AG09319 (cell line): ENCODE results near the gene DPCD.
"Not testable (repeated sequence)": the region's sequence is repeated elsewhere in the genome, so short reads cannot be mapped to it uniquely, and the experiment has no call there.

Experiments
- DNase-seq: peaks from one replicate; pipeline ENCODE4 v3.0.0-alpha.2; 2010; ENCODE audit warnings: low read depth; ENCODE audit errors: extremely low read depth
- TF ChIP-seq, protein P1 (sequence below): IDR thresholded peaks from 2 replicates; pipeline ENCODE4 v1.5.1; 2011; ENCODE audit warnings: low read depth, mild to moderate bottlenecking, inconsistent platforms, low read length, moderate library complexity

DPCD gene

GRCh38 chr10:101578192-101578591 is 9.9 kb upstream of the DPCD start:
- DNase-seq, result no peak
- TF ChIP-seq, protein P1, sequence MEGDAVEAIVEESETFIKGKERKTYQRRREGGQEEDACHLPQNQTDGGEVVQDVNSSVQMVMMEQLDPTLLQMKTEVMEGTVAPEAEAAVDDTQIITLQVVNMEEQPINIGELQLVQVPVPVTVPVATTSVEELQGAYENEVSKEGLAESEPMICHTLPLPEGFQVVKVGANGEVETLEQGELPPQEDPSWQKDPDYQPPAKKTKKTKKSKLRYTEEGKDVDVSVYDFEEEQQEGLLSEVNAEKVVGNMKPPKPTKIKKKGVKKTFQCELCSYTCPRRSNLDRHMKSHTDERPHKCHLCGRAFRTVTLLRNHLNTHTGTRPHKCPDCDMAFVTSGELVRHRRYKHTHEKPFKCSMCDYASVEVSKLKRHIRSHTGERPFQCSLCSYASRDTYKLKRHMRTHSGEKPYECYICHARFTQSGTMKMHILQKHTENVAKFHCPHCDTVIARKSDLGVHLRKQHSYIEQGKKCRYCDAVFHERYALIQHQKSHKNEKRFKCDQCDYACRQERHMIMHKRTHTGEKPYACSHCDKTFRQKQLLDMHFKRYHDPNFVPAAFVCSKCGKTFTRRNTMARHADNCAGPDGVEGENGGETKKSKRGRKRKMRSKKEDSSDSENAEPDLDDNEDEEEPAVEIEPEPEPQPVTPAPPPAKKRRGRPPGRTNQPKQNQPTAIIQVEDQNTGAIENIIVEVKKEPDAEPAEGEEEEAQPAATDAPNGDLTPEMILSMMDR, result no peak

GRCh38 chr10:101578803-101579515 is 9.2 kb upstream of the DPCD start:
- TF ChIP-seq, protein P1, result no peak
- no peak for DNase-seq

DNA sequence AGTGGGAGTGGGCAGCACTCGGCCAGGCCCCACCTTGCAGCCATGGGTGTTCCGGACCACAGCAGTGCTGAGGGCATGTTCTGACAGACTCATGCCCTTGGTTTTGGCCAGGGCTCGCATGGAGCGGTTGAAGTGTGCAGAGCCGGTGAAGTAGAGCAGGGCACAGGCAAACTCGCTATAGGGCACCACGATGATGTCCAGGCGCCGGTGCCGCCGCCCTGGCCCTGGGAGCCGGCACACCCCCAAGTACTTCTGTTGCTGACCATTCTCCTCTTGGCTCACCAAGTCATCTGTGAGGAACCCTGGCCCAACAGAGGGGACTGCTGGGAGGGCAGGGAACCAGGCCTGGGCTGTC is 8.6 kb upstream of the DPCD start:
- no peak for DNase-seq
- TF ChIP-seq, protein P1, result no peak

GRCh38 chr10:101580486-101581399 is 7.4 kb upstream of the DPCD start:
- TF ChIP-seq, protein P1, result no peak
- DNase-seq, result no peak

- TF ChIP-seq, protein P1, result no peak
- DNase-seq, result no peak
Measured at GRCh38 chr10:101585841-101586240, 2.3 kb upstream of the DPCD start.

- TF ChIP-seq, protein P1, result no peak
- no peak for DNase-seq
Measured at GRCh38 chr10:101588879-101589278, 758 bp downstream of the DPCD start.

GRCh38 chr10:101593331-101593730 is 5.2 kb downstream of the DPCD start:
- DNase-seq, result not testable (repeated sequence)
